Ishikawa (cell line): ENCODE data around the gene R3HDM2.

Experiments used
- CEBPB ChIP-seq: IDR thresholded peaks from 2 replicates; pipeline ENCODE4 v1.6.1; 2012
- EGR1 ChIP-seq: IDR thresholded peaks from 2 replicates; pipeline ENCODE4 v1.6.1; 2012
- FOXM1 ChIP-seq: IDR thresholded peaks from 2 replicates; pipeline ENCODE4 v1.6.1; 2012; ENCODE audit warnings: low read depth, borderline replicate concordance
- RAD21 ChIP-seq: IDR thresholded peaks from 2 replicates; pipeline ENCODE4 v1.6.1; 2012; ENCODE audit warnings: low read depth
- TEAD4 ChIP-seq: IDR thresholded peaks from 2 replicates; pipeline ENCODE4 v1.6.1; 2012
- TF ChIP-seq, protein P1 (sequence below): IDR thresholded peaks from 2 replicates; pipeline ENCODE4 v1.6.1; 2012
- TF ChIP-seq, protein P2 (sequence below): IDR thresholded peaks from 2 replicates; pipeline ENCODE4 v1.6.1; 2012

DNA sequence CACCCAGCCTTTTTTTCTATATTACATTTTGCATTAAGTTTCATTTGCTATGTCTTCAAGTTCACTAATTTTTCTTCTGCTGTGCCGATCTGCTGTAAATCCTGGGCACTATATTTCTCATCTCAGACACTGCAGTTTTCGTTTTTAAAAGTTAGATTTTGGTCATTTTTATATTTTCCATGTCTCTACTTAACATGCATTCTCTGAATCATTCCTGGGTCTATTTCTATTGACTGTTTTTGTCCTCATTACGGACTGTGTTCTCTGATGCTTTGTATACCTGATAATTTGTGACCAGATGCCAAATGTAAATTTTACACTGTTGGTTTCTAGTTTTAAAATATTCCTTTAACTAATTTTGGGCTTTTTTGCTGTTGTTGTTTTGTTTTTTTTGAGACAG, 64.5 kb downstream of the R3HDM2 start:
- no peak for TF ChIP-seq EGR1
- TF ChIP-seq TEAD4, result no peak
- no peak for TF ChIP-seq RAD21
- TF ChIP-seq CEBPB, result no peak
- TF ChIP-seq, protein P1, sequence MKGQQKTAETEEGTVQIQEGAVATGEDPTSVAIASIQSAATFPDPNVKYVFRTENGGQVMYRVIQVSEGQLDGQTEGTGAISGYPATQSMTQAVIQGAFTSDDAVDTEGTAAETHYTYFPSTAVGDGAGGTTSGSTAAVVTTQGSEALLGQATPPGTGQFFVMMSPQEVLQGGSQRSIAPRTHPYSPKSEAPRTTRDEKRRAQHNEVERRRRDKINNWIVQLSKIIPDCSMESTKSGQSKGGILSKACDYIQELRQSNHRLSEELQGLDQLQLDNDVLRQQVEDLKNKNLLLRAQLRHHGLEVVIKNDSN, result no peak
- TF ChIP-seq FOXM1, result no peak
- TF ChIP-seq, protein P2, sequence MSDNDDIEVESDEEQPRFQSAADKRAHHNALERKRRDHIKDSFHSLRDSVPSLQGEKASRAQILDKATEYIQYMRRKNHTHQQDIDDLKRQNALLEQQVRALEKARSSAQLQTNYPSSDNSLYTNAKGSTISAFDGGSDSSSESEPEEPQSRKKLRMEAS, result no peak
